Measurements from ENCODE around the gene TRIM65.

- TF ChIP-seq CTCF (IDR thresholded peaks at IDR 0.05) (no peak), POLR2A (IDR thresholded peaks at IDR 0.05) (no peak)
Observed at GRCh38 chr17:75869282-75870141, 27.2 kb downstream of the TRIM65 start.
